ENCODE measurements around the gene ROBO2.

- no peak for TF ChIP-seq POLR2AphosphoS5 (IDR thresholded peaks at IDR 0.05; ENCODE audit: low read depth)
- TF ChIP-seq CTCF (IDR thresholded peaks at IDR 0.05; ENCODE audit: insufficient read depth, low read length) = no peak
- no peak for TF ChIP-seq REST (IDR thresholded peaks at IDR 0.05; ENCODE audit: insufficient replicate concordance, low read depth)
- TF ChIP-seq SPI1 (IDR thresholded peaks at IDR 0.05; ENCODE audit: borderline replicate concordance, low read depth) = no peak
- no peak for TF ChIP-seq GABPA (IDR thresholded peaks at IDR 0.05; ENCODE audit: low read depth)
These were observed 424.3 kb downstream of the ROBO2 start for GRCh38 chr3:77464111-77464688.
